WERI-Rb-1 (cell line): ENCODE results near the gene KANSL1.

Experiments used
- DNase-seq: peaks from one replicate; pipeline ENCODE4 v3.0.0-alpha.2; 2020
- H3K27ac ChIP-seq: fragments of 250-450 bp; sonication (Bioruptor Pico); 2 replicates; pipeline ENCODE4 v1.5.1; 2020; ENCODE audit warnings: mild to moderate bottlenecking, moderate library complexity
- H3K27me3 ChIP-seq: fragments of 250-450 bp; sonication (Bioruptor Pico); 2 replicates; pipeline ENCODE4 v1.5.1; 2021; ENCODE audit warnings: mild to moderate bottlenecking, low read depth, moderate library complexity; ENCODE audit not compliant: insufficient read depth, severe bottlenecking
- H3K36me3 ChIP-seq: fragments of 250-450 bp; sonication (Bioruptor Pico); 2 replicates; pipeline ENCODE4 v1.5.1; 2020; ENCODE audit warnings: mild to moderate bottlenecking, moderate library complexity
- H3K4me3 ChIP-seq: 2 replicates; pipeline ENCODE4 v1.5.1; 2011; ENCODE audit warnings: low read depth, mild to moderate bottlenecking, control low read depth, low read length
- H3K9me3 ChIP-seq: fragments of 250-450 bp; sonication (Bioruptor Pico); 2 replicates; pipeline ENCODE4 v1.5.1; 2021; ENCODE audit warnings: mild to moderate bottlenecking, moderate library complexity; ENCODE audit not compliant: severe bottlenecking
- CTCF ChIP-seq: IDR thresholded peaks from 2 replicates; pipeline ENCODE4 v1.5.1; 2011; ENCODE audit warnings: low read depth, mild to moderate bottlenecking, control low read depth, inconsistent platforms, low read length

Gene KANSL1

GRCh38 chr17:45982791-45983613 is 210.2 kb downstream of the KANSL1 start:
- Histone ChIP-seq H3K36me3 (no peaks in the 10 kb centered on the region), H3K27ac (no peak overlapping the region), H3K27me3 (no peaks in the 10 kb centered on the region), H3K9me3 (no peaks in the 10 kb centered on the region), H3K4me3 (no peak overlapping the region)
- no peak for DNase-seq
- no peak for TF ChIP-seq CTCF

- no peak for TF ChIP-seq CTCF
- no peak for DNase-seq
- Histone ChIP-seq H3K36me3 (no peaks in the 10 kb centered on the region), H3K27me3 (no peaks in the 10 kb centered on the region), H3K9me3 (no peaks in the 10 kb centered on the region), H3K4me3 (no peak overlapping the region), H3K27ac (no peak overlapping the region)
These were observed 211.9 kb downstream of the KANSL1 start for GRCh38 chr17:45981306-45981705.

- no peak for TF ChIP-seq CTCF
- Histone ChIP-seq H3K4me3 (no peak overlapping the region), H3K27me3 (no peaks in the 10 kb centered on the region), H3K27ac (no peak overlapping the region), H3K36me3 (no peaks in the 10 kb centered on the region), H3K9me3 (no peaks in the 10 kb centered on the region)
- no peak for DNase-seq
These were observed 212.4 kb downstream of the KANSL1 start for GRCh38 chr17:45980855-45981254.
